Fibroblast of skin of abdomen (primary cell): Measurements from ENCODE around the gene IP6K2.
A peak's percentile ranks its signal among the peaks of the same experiment; 100 is the strongest.

ENCODE experiments used
- DNase-seq: peaks from one replicate; pipeline ENCODE4 v3.0.0-alpha.2; 2013

The IP6K2 gene

GRCh38 chr3:48688032-48688736 is 28.8 kb downstream of the IP6K2 start:
- DNase-seq, result no peak

DNA sequence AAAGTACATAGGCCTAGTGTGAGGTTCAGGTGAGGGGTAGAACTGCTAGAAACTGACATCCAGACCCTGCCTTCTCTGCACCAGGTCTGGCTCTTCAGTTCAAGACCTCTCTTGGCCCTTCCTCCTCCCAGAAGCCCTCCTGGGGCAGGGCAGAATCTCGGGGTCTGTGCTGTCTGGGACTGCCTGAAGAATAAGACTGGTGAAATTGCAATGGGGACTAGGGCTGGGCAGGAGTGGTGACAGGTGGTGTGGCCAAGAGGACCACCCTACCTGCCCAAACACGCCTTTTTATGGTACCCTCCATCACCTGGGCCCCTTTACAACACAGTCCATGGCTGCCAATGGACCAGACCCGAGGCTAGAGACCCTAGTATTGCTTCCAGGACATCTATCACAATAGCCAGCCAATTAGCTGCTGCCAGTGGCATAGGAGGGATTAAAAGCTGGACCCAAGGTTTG is 29.8 kb downstream of the IP6K2 start:
- DNase-seq, result no peak

DNA sequence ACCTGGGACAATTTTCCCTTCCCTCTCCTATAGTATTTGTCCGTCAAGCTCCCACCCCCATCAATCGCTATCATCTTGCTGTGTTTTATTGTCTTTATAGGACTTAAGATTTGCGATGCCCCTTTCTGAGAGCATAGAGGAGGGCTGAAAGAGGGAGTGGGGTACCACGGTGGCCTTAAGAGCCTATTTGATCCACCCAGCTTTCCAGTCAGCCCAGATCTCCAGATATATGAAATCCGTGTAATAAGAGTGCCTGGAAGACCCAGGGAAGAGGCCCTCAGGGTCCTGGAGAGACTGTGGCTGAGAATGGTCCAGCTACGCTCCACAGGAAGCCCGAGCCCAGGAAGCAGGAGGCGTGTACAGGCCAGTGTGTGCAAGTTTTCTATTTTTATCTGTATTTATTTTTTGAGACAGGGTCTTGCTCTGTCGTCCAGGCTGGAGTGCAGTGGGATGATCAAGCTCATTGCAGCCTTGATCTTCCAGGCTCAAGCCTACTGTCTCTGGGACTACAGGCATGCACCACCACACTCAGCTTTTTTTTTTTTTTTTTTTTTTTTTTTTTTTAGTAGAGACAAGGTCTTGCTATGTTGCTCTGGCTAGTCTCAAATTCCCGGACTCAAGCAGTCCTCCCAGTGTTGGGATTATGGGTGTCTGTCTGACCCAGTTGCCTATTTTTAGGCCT is 30.3 kb downstream of the IP6K2 start:
- DNase-seq, result no peak

- DNase-seq, result peak; percentile 77
Observed at GRCh38 chr3:48685603-48686511, 31.2 kb downstream of the IP6K2 start, which contains the start of gene NCKIPSD. Gene NCKIPSD (minus strand): TSS chr3:48685915. CDS start chr3:48685807, 108 bp downstream.

DNA sequence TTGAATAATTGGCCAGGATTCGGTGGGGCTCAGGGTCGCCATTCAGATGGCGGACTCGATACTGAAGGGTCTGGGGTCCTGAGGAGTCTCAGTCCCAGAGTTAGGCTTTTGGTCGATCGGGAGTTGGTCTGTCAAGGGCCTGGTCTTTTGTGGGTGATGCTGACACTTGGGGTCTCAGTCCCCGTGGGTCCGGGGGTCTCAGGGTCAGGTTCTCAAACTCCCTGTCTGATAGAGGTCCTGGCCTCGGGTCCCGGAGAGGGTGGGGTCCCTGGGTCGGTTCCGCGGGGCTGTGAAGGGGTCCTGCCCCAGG is 31.8 kb downstream of the IP6K2 start:
- no peak for DNase-seq

- no peak for DNase-seq
Observed at GRCh38 chr3:48684480-48685143, 32.4 kb downstream of the IP6K2 start.

DNA sequence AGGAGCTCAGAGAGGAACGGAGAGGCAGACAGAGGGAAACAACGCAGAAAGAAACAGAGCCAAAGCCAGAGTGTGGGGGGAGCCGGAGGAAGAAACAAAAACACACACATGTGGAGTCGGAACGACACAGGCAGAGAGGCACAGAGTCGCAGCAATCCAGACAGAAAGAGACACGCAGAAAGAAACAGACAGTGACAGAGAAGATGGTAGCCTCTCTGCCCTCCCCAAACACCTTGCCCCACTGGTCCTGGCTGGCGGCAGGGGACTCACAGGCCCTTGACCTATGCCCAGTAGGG is 33.0 kb downstream of the IP6K2 start:
- no peak for DNase-seq

GRCh38 chr3:48682786-48683185 is 34.2 kb downstream of the IP6K2 start:
- DNase-seq, result no peak

- DNase-seq, result no peak
Observed at GRCh38 chr3:48681974-48682610, 34.9 kb downstream of the IP6K2 start.

DNA sequence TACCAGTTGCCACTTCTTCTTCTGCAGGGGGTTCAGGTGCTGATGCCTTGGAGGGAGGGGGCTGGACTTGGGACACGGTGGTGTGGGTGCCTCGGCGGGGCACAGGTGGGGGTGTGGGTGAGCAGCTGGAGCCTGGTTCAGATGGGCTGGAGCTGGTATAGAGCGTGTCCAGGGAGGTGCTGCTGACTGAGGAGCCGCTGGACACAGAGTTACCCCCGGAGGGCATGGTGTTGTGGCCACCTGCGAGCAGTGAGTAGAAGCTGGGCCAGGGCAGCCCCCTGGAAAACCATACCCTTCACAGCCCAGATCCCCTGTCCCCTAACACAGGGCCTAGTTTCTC is 35.5 kb downstream of the IP6K2 start:
- no peak for DNase-seq

DNA sequence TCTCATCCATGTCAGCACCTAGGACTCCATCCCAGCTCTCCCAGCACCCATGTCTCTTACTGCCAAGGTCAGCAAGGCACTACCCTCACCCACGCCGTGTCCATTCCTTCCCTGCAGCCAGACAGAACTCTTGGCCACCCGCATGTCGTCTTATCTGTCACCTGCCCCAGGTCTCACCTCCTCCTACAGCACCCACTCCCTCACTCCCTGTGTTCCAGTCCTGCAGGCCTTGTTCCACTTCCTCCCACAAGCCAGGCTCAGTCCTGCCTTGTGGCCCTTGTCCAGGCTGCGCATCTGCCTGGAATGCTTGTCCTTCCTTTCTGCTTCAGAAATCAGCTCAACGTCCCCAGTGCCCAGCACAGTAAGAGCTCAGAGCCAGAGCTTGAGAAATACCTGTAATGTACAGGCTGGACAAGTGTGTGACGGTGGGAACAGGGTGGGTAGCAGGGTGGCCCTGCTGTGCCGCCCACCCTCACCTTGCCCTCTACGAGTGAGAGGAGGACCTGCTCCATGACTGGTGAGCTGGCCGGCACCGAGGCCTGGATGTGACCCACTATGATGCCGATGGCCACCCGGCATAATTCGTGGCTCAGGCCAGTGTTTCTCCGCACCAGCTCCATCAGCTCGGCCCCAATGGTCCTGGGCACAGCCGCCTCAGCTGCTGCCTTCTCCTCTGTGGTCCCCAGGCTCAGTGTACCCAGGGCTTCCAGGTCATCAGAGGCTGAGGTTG is 36.0 kb downstream of the IP6K2 start:
- DNase-seq, result no peak

DNA sequence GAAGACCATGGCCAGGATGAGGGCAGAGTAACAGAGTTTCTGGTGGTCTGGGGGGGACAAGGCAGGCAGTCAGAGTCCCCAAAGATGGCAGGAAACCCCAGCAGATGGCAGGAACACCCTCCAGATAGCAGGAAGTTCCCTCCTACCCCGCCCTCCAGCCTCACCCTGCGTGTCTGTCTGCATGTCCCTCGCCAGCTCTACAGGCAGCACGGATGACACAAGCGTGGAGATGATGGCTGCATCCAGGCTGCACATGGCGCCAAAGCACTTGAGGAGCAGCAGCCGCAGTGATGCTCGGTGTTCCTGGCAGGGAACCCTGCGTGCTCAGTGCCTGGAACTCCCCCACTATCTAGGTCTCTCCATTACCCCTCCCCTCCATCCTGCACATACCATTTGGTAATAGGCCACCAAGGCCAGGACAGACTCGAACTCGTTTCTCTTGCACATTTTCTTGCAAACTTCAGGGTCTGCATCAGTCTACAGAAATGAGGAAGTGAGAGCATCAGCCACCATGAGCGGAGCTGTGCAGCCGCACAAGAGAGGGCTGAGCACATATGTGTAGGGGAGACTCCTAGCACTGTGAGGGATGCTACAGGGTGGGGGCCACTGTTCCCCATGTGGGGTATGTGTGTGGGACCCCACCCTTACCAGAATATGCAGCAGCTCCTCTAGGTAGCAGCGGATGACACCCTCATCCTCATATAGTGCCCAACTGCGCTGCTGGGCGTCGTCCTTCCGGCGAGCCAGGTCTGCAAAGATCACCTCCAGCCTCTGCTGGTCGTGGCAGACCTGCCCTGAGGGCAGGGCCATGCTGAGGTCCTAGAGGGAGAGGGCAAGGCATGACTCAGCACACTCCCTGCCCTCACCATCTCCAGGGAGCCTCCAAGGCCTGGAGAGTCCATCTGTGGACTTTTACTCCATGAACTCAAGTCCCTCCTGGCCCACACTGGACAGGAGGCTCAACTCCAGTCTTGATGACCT is 37.3 kb downstream of the IP6K2 start:
- DNase-seq, result no peak

DNA sequence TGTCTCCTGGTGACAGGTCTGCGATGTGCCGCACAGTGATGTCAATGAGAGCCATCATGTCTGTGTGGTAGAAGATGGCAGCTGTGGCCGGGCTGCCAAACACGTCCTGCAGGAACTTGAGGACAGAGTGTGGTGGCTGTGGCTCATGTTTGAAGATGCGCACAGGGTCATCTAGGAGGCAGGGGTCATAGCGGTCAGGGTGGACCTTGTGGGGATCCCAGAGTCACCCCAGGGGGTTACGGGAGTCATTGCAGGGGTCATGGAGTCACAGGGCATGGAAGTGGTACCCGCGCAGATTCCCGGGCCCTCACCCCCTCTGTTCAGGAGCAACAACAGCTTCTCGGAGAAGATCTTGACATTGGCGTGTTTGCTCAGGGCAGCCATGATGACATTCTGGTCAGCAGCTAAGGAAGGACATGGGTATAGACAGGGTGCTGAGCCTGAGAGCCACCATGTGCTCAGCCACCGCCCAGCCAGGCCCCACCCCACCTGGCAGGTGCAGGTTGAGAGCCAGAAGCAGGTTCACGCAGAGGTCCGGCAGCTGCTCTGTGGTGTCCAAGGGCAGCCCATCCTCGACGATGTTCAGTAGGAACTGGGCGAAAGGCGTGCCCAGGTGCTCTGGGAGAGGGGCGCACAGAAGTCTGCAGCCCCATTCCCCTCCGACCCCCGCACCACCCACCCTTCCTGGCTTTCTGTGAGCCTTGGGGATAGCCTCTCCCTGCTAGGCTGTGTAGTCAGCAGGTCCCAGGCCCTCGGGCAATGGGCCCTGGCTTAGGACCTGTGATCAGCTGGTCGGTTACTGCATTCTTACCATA is 38.2 kb downstream of the IP6K2 start:
- DNase-seq, result no peak

DNA sequence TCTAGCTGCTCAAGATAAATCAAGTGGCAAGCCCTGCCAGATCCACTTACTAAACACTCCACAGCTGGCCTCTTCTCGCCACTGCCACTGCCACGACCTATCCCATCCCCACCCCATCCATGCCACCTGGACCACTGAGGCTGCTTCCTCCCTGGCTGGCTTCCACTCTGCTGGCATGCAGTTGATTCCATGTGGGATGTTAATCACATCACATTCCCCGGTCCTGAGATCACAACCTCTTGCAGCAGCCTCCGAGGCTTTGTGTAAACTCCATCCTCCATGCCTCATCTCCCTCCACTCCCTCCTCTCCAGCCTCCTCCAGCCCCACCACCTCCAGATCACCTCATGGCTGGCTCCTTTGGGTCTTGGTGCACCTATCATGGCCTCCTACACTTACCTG is 39.0 kb downstream of the IP6K2 start:
- DNase-seq, result peak; percentile 36

- DNase-seq, result no peak
Observed at GRCh38 chr3:48674505-48674904, 42.5 kb downstream of the IP6K2 start.

GRCh38 chr3:48672522-48672921 is 44.5 kb downstream of the IP6K2 start:
- DNase-seq, result no peak

DNA sequence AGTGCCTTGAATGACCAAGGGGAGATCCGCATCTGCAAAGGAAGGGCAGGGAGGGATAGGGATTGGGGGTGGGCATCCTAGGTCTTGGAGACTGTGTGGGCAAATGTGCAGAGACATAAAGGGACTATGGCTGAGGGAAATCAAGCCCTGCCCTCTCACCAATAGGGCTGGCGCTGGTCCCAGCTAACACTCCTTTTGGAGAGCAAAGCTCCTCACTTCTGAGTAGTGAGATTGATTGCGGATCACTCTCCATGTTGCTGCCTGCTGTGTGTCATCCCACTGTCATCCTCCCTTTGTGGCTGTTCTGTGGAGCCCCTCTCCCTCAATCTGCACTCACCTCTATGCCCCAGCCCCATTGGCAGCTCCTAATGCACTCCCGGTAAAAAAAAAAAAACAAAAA is 52.1 kb downstream of the IP6K2 start:
- DNase-seq, result no peak

- no peak for DNase-seq
Observed at GRCh38 chr3:48664313-48664644, 52.7 kb downstream of the IP6K2 start.

DNA sequence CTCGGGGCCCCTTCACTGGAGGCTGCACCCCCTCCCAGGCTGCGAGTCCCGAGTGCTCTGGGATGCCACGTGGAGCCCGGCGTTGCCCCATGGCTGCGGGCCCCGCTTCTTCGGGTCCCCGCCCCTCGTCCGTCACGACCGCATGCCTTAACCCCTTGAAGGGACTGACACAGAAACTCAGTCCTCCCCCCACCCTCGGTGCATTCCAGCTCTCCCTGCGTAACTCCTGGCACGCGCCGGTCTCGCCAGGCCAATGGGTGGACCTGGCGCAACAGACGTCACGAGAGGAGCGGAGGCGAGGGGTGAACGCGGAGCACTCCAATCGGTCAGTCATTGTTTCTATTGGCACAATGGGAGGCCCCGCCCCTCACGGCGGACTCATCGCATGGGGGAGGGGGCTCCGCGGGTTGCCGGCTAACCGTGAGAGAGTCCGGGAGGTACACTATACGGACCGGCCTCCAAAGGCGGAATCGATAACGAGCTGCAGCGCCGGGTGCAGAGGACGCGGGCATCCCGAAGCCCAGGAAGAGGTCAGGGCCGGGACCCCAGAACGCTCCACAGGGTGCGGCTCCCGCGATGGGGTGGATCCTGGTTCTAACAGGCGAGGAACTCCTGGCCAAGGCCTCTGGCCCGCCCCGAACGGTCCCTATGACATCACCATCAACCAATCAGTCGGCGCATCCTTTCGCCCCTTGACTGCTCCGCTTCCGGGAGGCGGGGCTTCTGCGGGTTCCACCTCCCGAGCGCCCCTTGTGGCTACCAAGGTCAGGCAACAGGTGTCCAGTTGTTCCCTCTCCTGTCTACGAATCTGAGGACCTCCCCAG is 53.3 kb downstream of the IP6K2 start:
- peak; percentile 94 for DNase-seq
